GM12878 (cell line): ENCODE measurements around the gene PRKRIP1. TPM values are rescaled to one million over a fixed set of nuclear protein-coding genes. Genes with fewer than 3 reads are reported as not detected.

Experiments used
- ATAC-seq: fragments of 200-7000 bp; cut with Tn5 transposase; 3 replicates; pipeline ENCODE4 v1.9.1; 2020; ENCODE audit warnings: mild to moderate bottlenecking, moderate library complexity
- BruUV-seq: library from RNA; stranded (reverse); fragments of 400-500 nt; replicated peaks from 2 replicates; lab custom pipeline; 2021; lab: Mats Ljungman, UMichigan
- CTCF ChIA-PET: fragments of 300-600 bp; sonication (Branson Sonifier 250); formaldehyde crosslinking; extraction: SDS; loops from one replicate; lab custom pipeline; 2021; ENCODE audit warnings: inconsistent platforms; lab: Yijun Ruan, JAX
- POLR2A ChIA-PET: fragments of 350-600 bp; formaldehyde crosslinking; extraction: SDS; loops from one replicate; lab custom pipeline; 2021; ENCODE audit warnings: inconsistent platforms; lab: Charles Lee
- RAD21 ChIA-PET: fragments of 300-600 bp; sonication (Branson Sonifier 250); formaldehyde crosslinking; loops from one replicate; lab custom pipeline; 2023; ENCODE audit warnings: antibody characterized with exemption; ENCODE audit not compliant: unreplicated experiment; lab: Charles Lee
- SMC1A ChIA-PET: fragments of 300-600 bp; sonication (Branson Sonifier 250); formaldehyde crosslinking; loops from one replicate; lab custom pipeline; 2023; ENCODE audit not compliant: unreplicated experiment, uncharacterized antibody; lab: Charles Lee
- DNase-seq: peaks from one replicate; pipeline ENCODE4 v3.0.0-alpha.2; 2011; ENCODE audit warnings: low read depth, low spot score
- FAIRE-seq: peaks from 3 replicates; lab custom pipeline; 2011; peaks lifted over from hg19 to GRCh38; lab: Jason Lieb, UNC
- H2AFZ ChIP-seq: 2 replicates; pipeline ENCODE4 v1.6.0; 2011; ENCODE audit warnings: low read depth, low read length, control low read depth; ENCODE audit not compliant: control insufficient read depth
- H3K27ac ChIP-seq: 2 replicates; pipeline ENCODE4 v1.5.1; 2011; ENCODE audit warnings: control low read depth; ENCODE audit not compliant: control insufficient read depth, insufficient read depth
- H3K27me3 ChIP-seq, 2 experiments: replicated peaks in 1 of 2; 2 replicates each; pipeline versions ENCODE4 v1.6.0 to v1.6.1; 2011; ENCODE audit warnings: low read length in 1 of 2; ENCODE audit not compliant: control insufficient read depth in 2 of 2, insufficient read depth in 2 of 2
- H3K36me3 ChIP-seq, 2 experiments: 2 replicates each; pipeline ENCODE4 v1.5.1; 2011; ENCODE audit warnings: low read length in 1 of 2; ENCODE audit not compliant: control insufficient read depth in 2 of 2, insufficient read depth in 2 of 2
- H3K4me1 ChIP-seq: 2 replicates; pipeline ENCODE4 v1.6.1; 2011; ENCODE audit warnings: mild to moderate bottlenecking, low read length, moderate library complexity, mixed read lengths; ENCODE audit not compliant: control insufficient read depth, insufficient read depth
- H3K4me2 ChIP-seq: 2 replicates; pipeline ENCODE4 v1.6.0; 2011; ENCODE audit warnings: control low read depth; ENCODE audit not compliant: control insufficient read depth, insufficient read depth
- H3K4me3 ChIP-seq: fragments of 200-600 bp; sonication (generic); 2 replicates; pipeline ENCODE4 v1.5.1; 2016
- H3K79me2 ChIP-seq: 2 replicates; pipeline ENCODE4 v1.6.0; 2011; ENCODE audit warnings: low read length; ENCODE audit not compliant: control insufficient read depth, insufficient read depth
- H3K9ac ChIP-seq: 2 replicates; pipeline ENCODE4 v1.8.0; 2011; ENCODE audit warnings: low read length, control low read depth, mixed read lengths; ENCODE audit not compliant: control insufficient read depth, insufficient read depth
- H3K9me3 ChIP-seq: replicated peaks from 3 replicates; pipeline ENCODE4 v1.5.1; 2011; ENCODE audit warnings: mild to moderate bottlenecking, low read length; ENCODE audit not compliant: control insufficient read depth, insufficient read depth
- H4K20me1 ChIP-seq: 2 replicates; pipeline ENCODE4 v1.6.0; 2011; ENCODE audit not compliant: control insufficient read depth, insufficient read depth
- WGBS: methylation state at CpG from one replicate; pipeline ENCODE4 v1.1.6; 2016; ENCODE audit warnings: low lambda C conversion rate; ENCODE audit not compliant: insufficient replicate concordance, insufficient coverage; ENCODE audit errors: missing lambda C conversion rate; 5-methylcytosine and 5-hydroxymethylcytosine counted together
- in situ Hi-C: fragments of 300-500 bp; cut with MboI; formaldehyde crosslinking; loops from 9 replicates; pipeline ENCODE4 v1.14.3; 2018; ENCODE audit warnings: mixed read lengths
- intact Hi-C: fragments of 100-400 bp; cut with micrococcal nuclease; formaldehyde crosslinking; loops from one replicate; pipeline ENCODE4 v1.14.2; 2022; ENCODE audit not compliant: unreplicated experiment
- polyA plus RNA-seq, 11 experiments: library from polyadenylated mRNA; depleted of rRNA in 4 of 11; unstranded in 6 of 11; stranded (reverse) in 5 of 11; fragments of >200 nt; fragmentation: Nextera tagmentation in 4 of 11; fragmentation: Illumina TruSeq in 1 of 11; extraction: Ambion mirVana in 4 of 11; extraction: Trizol in 1 of 11; gene quantifications; 1 replicate in 1 of 11; 2 replicates in 10 of 11; pipeline versions ENCODE4 v1.2.1 to v1.2.3, GENCODE V29; 2011 to 2016; ENCODE audit warnings: inconsistent platforms in 2 of 11, missing spikeins in 2 of 11, low read depth in 1 of 11
- total RNA-seq, 4 experiments: library from RNA; depleted of rRNA in 3 of 4; stranded (reverse); fragments of >200 nt in 3 of 4; fragmentation: Illumina TruSeq in 1 of 4; extraction: Trizol in 1 of 4; gene quantifications; 2 replicates each; pipeline versions ENCODE4 v1.2.1 to v1.2.3, GENCODE V29; 2013 to 2021
- TF ChIP-seq, protein P1 (sequence below): fragments of 450-650 bp; IDR thresholded peaks from 2 replicates; pipeline ENCODE4 v1.6.1; 2017; ENCODE audit warnings: low read depth, mild to moderate bottlenecking, moderate library complexity
- TF ChIP-seq, protein P2 (sequence below): IDR thresholded peaks from 2 replicates; pipeline ENCODE4 v1.6.1; 2012; ENCODE audit warnings: low read depth, low read length, improper control_type of control experiment
- TF ChIP-seq, protein P3 (sequence below): fragments of 450-650 bp; IDR thresholded peaks from 2 replicates; pipeline ENCODE4 v1.6.1; 2018; ENCODE audit warnings: mild to moderate bottlenecking, low read depth, moderate library complexity; ENCODE audit not compliant: partially characterized antibody

PRKRIP1 gene
- total and polyA plus RNA-seq, 10 of the 15 experiments (the other 5 are each of a cell fraction or from before 2014, with no cell fraction given): 17.0 to 38.4 (median 25.5) TPM

DNA sequence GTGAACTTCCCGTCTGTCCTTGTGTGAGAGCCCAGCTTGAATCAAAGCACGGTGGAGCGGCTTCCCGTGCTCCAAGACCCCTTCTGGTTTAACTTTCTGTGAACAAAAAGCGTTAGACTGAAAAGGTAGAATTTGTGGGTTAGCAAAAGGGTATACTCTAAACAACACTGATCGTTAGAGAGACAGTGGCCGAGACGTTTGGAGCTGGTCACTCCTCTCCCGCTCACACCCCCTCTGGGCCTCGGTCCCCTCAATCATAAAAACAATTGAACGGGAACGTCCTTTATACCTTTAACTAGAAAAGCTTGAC, 502 bp downstream of the PRKRIP1 start:
- ChIA-PET POLR2A (interaction anchor here (0.6 to 1.8 kb wide), 6 partner anchors 29 to 110 kb away, joined by 3 to 7 read pairs (median 4); partner anchors contain the start of gene SH2B2), SMC1A (interaction anchor here (1.0 to 2.3 kb wide), 9 partner anchors 8 to 117 kb away, joined by 3 to 9 read pairs (median 5); partner anchors contain the start of gene ORAI2), CTCF (interaction anchor here (1.0 to 13.5 kb wide), 7 partner anchors 8 to 115 kb away, joined by 3 to 205 read pairs (median 6); no protein-coding TSS in a partner anchor), RAD21 (interaction anchor here (0.6 to 5.2 kb wide), 9 partner anchors 11 to 1236 kb away, joined by 3 to 24 read pairs (median 5); no protein-coding TSS in a partner anchor)
- H2AFZ ChIP-seq: peak overlapping the region; percentile 37
- intact Hi-C loops: loop anchor here (10.0 kb wide), 1 partner anchor 852 kb away; no protein-coding TSS in a partner anchor
- no peaks in the 10 kb centered on the region for H3K27me3 ChIP-seq
- H3K9me3 ChIP-seq: no peaks in the 10 kb centered on the region
- H4K20me1 ChIP-seq: no peaks in the 10 kb centered on the region
- H3K4me1 ChIP-seq: peaks cover 11% of the 10 kb centered on the region
- ATAC-seq (peak; percentile 1; the same call in 2 of the 3 replicates), FAIRE-seq (peak; percentile 54), DNase-seq (no peak)
- TF ChIP-seq, protein P1, sequence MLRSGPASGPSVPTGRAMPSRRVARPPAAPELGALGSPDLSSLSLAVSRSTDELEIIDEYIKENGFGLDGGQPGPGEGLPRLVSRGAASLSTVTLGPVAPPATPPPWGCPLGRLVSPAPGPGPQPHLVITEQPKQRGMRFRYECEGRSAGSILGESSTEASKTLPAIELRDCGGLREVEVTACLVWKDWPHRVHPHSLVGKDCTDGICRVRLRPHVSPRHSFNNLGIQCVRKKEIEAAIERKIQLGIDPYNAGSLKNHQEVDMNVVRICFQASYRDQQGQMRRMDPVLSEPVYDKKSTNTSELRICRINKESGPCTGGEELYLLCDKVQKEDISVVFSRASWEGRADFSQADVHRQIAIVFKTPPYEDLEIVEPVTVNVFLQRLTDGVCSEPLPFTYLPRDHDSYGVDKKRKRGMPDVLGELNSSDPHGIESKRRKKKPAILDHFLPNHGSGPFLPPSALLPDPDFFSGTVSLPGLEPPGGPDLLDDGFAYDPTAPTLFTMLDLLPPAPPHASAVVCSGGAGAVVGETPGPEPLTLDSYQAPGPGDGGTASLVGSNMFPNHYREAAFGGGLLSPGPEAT: 0 out of 2 replicates have a peak, but pooled peaks have one; percentile 4
- TF ChIP-seq, protein P2, sequence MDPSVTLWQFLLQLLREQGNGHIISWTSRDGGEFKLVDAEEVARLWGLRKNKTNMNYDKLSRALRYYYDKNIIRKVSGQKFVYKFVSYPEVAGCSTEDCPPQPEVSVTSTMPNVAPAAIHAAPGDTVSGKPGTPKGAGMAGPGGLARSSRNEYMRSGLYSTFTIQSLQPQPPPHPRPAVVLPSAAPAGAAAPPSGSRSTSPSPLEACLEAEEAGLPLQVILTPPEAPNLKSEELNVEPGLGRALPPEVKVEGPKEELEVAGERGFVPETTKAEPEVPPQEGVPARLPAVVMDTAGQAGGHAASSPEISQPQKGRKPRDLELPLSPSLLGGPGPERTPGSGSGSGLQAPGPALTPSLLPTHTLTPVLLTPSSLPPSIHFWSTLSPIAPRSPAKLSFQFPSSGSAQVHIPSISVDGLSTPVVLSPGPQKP: no peak
- TF ChIP-seq, protein P3, sequence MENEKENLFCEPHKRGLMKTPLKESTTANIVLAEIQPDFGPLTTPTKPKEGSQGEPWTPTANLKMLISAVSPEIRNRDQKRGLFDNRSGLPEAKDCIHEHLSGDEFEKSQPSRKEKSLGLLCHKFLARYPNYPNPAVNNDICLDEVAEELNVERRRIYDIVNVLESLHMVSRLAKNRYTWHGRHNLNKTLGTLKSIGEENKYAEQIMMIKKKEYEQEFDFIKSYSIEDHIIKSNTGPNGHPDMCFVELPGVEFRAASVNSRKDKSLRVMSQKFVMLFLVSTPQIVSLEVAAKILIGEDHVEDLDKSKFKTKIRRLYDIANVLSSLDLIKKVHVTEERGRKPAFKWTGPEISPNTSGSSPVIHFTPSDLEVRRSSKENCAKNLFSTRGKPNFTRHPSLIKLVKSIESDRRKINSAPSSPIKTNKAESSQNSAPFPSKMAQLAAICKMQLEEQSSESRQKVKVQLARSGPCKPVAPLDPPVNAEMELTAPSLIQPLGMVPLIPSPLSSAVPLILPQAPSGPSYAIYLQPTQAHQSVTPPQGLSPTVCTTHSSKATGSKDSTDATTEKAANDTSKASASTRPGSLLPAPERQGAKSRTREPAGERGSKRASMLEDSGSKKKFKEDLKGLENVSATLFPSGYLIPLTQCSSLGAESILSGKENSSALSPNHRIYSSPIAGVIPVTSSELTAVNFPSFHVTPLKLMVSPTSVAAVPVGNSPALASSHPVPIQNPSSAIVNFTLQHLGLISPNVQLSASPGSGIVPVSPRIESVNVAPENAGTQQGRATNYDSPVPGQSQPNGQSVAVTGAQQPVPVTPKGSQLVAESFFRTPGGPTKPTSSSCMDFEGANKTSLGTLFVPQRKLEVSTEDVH: peak; percentile 1
- peaks cover 13% of the 10 kb centered on the region for H3K79me2 ChIP-seq
- TSS peak; percentile 58 for BruUV-seq
- H3K36me3 ChIP-seq: peaks cover 3 to 31% of the 10 kb centered on the region in 2 experiments
- H3K27ac ChIP-seq: peak overlapping the region; percentile 88
- H3K4me3 ChIP-seq: peak overlapping the region; percentile 97
- peak overlapping the region; percentile 91 for H3K4me2 ChIP-seq
- in situ Hi-C loops: no loop called here
- WGBS: 1% methylated on average over 12 of the region's 12 CpGs
- peak overlapping the region; percentile 96 for H3K9ac ChIP-seq
